GM18507 (cell line): ENCODE results near the gene TMPRSS6.
A peak's percentile ranks its signal among the peaks of the same experiment; 100 is the strongest.

Source experiments
- DNase-seq: peaks from one replicate; pipeline ENCODE4 v3.0.0; 2011; ENCODE audit warnings: low read depth; ENCODE audit not compliant: insufficient read length; ENCODE audit errors: extremely low spot score
- FAIRE-seq: peaks from 2 replicates; lab custom pipeline; 2011; peaks lifted over from hg19 to GRCh38; lab: Jason Lieb, UNC

Gene TMPRSS6

DNA sequence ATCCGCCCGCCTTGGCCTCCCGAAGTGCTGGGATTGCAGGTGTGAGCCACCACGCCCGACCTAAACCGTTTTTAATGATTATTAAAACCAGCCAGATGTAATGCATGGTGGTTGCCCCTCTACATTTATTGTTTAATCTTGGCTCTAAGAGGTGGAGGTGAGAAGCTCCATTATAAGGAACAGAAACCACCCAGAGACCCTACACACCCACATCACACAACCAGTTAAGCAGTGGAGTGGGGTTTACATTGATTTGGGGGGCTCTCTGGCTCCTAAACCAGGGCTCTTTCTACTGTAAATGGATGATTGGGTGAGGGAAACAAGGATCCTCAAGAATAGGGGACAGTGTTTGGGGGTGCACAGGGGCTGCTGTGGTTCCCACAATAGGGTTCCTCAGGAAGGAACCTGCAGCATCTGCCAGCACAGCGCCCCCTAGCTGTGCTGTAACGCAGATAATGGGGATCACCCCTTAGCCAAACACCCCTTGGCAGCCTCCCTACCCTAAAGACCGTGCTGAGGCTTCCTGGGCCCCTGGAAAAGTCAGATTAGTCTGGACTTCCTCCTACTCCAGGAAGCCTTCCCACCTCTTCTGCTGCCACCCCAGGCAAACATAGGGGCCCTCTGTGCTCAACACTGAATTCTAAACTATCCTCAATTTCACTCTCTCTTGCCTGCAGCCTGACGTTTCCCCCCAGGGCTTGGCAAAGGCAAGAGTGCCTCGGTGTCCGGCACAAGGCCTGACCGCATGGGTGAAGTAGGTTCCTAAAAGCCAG, 87.6 kb downstream of the TMPRSS6 start:
- FAIRE-seq, result peak; percentile 48

DNA sequence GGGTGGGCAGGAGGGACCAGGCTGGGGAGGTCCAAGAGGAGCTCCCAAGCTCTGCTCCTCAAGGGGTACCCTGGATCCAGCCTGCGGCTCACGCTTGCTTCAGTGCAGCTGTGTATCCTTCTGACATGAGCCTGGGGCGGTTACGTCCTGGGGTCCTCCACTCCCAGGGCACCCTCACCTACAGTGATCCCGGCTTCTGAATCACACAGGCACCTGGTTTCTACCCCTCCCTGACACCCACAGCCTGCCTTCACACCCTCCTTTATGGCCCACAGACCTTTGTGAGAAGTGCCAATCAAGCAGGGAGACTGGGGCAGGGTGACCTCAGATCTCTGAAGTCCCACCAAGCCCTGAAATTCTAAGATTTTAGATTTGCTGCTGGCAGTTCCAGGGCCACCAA, 88.5 kb downstream of the TMPRSS6 start:
- no peak for FAIRE-seq
- DNase-seq, result no peak

More for the DNA sequence above, 87.6 kb downstream of the TMPRSS6 start:
- peak; percentile 46 for DNase-seq

DNA sequence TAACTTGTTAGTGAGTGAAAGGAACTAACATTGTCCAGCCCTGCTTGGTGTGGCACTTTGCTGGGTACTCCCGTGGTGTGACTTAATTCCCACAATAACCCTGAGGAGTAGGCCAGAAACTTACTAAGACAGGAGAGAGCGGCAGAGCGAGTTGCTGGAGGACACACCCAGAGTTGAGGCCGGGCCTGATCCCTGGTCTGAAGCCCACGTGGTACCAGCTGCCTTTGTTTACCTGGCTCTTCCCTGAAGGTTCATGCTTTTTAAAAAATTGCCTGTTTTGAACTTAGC, 89.4 kb downstream of the TMPRSS6 start:
- no peak for DNase-seq
- peak; percentile 36 for FAIRE-seq

DNA sequence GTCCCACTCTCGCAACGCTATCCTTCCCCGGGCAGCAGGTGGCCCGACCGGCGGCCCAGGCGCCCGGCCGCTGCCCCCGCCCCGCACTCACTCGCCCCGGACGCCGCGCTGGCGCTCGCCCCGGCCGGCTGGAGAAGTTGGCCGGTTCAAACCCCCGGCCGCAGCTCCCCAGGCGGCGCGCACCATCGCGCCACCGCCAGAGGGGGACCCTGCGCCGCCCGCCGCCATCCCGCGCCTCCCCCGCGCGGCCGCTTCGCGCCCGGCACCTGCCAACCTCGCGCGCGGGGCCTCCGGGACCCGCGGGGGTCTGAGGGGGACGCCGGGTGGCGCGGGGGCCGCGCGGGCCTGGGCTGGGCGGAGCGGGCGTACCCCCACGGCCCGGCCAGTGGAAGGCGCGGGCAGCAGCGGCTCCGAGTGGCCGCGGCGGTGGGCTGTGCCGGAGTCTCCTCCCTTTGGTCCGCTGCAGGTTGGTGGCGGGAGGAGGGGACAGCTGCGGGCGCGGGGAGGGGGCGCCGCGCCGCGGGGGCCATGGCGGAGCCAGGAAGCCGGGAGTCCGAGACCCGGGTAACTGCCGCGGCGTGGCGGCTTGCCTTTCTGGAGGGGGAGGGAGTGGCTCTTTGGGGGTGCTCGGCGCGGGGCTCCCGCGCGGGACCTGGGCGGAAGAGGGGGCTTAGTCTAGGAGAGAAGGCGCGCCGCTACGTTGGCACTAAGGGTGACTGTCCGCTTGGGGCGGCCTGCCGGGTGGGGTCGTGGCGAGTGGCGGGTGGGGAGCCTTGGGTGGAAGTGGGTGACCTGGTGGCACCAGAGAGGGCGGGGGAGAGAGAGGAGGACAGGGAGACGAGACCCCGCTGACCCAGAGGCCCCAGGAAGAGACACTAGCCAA, 90.0 kb downstream of the TMPRSS6 start, which contains the start of the genes MPST and TST:
Gene MPST, plus strand, starts transcription at position 434 of the 883 bp plus-strand sequence. Its CDS starts 95 bp downstream, at position 529.
Gene TST, minus strand, starts transcription at position 139 of the 883 bp plus-strand sequence. CDS start 715 bp downstream, outside the sequence.
- peak; percentile 71 for DNase-seq
- peak; percentile 69 for FAIRE-seq

DNA sequence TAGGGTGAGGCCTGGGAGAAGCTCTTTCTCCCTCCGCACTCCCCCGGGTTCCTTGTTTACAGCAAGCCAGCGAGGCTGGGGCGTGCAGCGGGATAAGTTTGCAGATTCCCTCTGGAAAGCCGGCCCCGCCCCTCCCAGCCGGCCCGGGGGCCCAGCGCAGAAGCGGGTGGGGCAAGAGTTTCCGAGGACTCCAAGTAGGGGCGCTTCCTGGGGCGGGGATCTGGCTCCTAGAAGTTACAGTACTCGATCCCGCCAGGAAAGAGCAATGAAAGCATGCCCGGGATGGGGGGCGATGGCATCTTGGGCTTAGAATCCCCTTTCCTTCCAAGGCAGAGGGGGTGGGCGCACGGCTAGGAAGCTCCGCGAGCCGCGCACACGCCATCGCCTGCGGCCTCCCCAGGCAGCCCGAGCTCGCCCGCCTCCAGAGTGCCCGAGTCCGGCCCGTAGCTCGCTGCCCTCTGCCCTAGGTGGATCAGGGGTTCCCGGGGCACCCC, 90.7 kb downstream of the TMPRSS6 start:
- FAIRE-seq, result no peak
- DNase-seq, result no peak

DNA sequence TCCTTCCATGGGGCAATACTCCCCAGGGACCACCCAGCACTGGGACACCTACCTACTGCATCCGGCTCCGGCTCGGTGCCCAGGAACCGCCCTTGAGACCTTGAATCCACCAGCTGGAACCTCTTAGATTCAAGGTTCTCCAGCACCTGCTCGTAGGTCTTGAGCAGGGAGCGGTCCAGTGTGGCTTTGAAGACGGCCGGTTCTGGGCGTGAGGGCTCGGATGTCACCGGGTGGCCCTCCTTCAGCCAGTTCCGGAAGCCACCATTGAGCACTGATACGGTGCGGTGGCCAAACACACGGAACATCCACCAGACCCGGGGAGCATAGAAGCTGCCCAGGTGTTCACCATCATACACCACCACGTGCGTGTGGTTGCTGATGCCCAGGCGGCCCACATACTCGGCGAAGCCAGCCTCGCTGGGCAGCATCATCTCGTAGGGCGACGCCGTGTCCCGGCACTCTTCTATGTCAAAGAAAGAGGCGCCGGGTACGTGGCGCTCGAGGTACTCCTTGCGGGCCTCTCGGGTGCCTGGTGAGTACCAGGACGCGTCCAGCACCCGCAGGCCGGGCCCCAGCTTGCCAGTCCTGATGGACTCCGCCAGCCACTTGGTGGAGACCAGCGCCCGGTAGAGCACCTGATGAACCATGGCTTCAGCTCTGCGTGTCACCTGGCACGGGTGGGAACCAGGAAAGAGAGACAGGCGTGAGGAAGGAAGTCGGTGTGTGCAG, 91.3 kb downstream of the TMPRSS6 start:
- DNase-seq (no peak), FAIRE-seq (no peak)

DNA sequence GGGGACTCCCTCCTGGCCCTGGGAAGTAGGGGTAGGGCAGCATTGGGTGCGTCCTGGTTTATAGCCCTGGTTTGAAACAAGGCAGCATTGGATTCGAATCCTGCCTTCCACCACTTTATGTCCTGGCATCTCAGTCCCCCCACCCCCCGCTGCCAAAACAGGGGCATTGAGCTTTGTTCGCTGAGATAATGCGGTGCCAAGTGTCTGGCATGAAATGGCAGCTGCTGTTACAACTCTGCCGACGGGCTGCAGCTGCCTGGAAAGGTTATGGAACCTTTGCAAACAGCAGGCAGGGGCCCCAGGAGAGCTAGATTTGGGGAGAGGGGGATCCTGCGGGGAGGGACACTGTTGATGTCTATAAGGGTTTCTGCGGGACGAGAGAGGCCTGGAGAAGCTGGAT, 92.2 kb downstream of the TMPRSS6 start:
- no peak for FAIRE-seq
- DNase-seq, result no peak

DNA sequence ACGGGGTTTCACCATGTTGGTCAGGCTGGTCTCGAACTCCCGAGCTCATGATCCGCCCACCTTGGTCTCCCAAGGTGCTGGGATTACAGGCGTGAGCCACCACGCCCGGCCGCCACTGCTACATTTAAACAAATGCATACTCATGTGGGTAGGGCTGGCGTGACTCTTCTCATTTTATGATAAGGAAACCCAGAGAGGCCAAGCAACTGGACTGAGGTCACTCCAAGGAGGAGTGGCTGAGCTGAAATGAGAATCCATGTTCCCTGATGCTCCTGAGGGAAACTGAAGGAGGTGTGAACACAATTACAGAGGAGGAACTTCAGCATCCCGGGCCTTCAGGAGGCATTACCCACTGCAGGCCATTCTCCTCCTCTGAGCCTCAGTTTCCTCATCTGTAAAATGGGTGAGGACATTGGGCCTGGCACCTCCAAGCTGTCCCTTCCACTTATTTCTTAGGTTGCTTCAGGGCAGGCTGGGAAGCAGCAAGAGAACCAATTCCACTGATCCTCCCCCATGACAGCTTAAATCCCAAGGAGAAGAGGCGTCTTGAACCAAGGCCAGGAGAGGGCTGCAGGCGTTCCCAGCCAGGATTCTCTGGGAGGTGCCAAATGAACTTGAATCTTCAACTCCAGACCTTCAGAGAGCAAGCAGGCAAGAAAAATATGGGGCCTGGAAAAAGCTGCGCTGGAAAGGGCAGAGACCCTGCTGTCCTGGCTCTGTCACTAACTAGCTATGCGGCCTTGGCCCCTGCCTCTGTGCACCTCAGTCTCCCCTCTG, 93.2 kb downstream of the TMPRSS6 start:
- FAIRE-seq, result no peak

DNA sequence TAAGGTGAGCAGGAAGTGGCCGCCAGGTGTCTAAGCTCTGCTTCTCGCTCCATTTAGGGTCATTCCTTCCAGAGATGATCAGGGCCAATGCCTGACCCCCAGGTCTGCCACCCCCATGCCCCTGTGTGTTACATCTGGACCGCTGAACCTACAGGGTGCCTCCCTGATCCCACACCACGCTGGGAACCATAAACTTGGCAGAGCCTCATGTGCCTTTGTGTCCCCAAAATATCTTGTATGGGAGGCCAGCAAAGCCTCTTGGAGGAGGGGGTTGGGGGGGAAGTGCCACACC, 94.0 kb downstream of the TMPRSS6 start:
- no peak for FAIRE-seq
- DNase-seq, result no peak

More for the DNA sequence above, 93.2 kb downstream of the TMPRSS6 start:
- DNase-seq, result no peak
